ENCODE results near the gene ALS2CL.

The ALS2CL gene

DNA sequence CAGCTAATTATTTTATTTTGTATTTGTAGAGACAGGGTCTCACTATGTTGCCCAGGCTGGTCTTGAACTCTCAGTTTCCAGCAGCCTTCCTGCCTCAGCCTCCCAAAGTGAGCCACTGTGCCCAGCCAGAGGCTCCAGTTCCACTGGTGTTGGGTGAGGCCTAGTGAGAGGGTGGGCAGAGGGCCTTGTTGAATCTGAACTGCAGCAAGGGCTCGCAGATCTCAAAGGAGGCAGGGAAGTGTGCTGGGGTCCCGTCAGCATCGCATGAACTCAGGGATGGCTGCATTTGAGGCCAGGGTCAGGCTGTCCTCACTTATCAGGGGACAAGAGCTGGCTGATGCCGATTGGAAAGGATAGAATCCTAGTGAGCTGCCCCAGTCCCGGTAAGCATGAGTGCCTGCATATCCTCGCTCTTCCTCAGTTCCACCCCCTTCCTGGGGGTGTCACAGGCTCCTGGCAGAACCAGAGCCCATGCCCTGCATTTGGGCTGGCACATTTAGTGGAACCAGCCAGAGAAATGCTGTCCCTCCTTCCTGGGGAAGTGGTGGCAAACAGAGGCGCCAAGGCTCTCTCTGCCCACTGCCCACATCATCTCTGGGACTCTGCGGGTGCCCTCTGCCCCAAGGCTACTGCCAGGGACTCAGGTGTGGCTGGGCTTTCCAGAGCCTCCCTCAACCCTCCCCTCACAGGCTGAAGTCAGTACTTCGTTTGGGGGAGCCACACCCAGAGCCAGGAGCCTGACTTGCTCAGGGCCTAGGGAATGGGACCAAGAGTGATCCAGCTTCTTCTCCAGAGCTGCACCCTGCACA lies 24.1 kb downstream of the ALS2CL start:
- TF ChIP-seq, protein P1, sequence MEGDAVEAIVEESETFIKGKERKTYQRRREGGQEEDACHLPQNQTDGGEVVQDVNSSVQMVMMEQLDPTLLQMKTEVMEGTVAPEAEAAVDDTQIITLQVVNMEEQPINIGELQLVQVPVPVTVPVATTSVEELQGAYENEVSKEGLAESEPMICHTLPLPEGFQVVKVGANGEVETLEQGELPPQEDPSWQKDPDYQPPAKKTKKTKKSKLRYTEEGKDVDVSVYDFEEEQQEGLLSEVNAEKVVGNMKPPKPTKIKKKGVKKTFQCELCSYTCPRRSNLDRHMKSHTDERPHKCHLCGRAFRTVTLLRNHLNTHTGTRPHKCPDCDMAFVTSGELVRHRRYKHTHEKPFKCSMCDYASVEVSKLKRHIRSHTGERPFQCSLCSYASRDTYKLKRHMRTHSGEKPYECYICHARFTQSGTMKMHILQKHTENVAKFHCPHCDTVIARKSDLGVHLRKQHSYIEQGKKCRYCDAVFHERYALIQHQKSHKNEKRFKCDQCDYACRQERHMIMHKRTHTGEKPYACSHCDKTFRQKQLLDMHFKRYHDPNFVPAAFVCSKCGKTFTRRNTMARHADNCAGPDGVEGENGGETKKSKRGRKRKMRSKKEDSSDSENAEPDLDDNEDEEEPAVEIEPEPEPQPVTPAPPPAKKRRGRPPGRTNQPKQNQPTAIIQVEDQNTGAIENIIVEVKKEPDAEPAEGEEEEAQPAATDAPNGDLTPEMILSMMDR (IDR thresholded peaks at IDR 0.05; ENCODE audit: extremely low read depth, missing control alignments), result no peak
- no peak for DNase-seq (ENCODE audit: low spot score)

DNA sequence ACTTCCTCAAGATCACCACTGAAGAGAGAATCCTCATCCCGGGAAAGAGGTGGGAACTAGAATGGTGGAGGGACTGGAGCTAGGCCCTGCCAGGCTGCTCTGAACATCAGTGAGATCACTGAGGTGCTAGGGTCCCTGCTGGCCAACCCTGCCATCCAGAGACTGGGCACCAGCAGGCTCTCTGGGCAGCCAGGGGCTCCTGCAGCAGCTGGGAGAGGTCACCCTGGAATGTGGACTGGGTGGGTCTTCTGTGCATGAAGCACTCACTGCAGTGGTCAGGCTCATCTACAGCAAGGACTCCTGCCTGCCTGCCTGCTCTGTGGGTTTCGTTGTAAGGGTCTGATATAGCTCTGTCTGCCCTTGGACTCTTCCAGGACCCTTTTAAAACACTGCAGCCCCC lies 24.9 kb downstream of the ALS2CL start:
- TF ChIP-seq, protein P1 (IDR thresholded peaks at IDR 0.05; ENCODE audit: extremely low read depth, missing control alignments), result no peak
- DNase-seq (ENCODE audit: low spot score), result no peak

DNA sequence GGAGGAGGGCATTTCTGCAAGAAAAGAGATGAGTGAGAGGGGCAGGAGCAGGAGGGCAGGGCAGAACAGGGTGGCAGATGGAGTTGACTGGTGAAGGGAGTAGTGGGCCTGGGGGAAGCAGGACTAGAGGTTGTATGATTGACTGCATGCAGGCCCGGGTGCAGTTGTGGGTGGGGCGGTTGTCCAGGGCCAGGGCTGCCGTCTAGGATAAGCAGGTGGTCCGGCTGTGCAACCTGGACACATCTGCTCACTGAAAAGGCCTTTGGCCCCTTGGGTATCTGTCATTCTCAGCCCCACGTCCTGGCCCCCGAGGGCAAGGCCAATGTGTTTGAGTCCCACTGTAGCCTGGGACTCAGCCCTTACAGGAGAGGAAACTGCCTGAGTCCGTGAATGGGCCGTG lies 25.4 kb downstream of the ALS2CL start:
- TF ChIP-seq, protein P1 (IDR thresholded peaks at IDR 0.05; ENCODE audit: extremely low read depth, missing control alignments), result no peak
- DNase-seq (ENCODE audit: low spot score), result no peak

DNA sequence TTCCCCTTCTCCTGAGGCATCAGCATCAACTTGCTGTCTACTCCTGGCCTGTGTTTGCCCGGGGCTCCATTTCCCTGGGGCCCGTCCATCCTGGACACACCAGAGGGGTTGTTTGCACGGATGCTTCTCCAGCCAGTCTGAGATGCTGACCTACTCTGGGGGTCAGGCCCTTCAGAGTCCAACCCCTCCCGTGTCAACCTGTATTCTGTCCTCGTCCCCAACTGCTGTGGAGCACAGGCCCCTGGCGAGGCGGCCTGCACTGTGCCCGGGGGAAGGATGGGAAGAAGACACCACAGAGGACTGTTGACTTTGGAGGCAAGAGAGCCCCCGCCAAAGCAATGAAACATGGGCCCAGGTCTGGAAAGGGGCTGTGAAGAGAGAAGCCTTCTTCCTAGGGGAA lies 25.8 kb downstream of the ALS2CL start:
- TF ChIP-seq, protein P1 (IDR thresholded peaks at IDR 0.05; ENCODE audit: extremely low read depth, missing control alignments), result no peak
- no peak for DNase-seq (ENCODE audit: low spot score)

DNA sequence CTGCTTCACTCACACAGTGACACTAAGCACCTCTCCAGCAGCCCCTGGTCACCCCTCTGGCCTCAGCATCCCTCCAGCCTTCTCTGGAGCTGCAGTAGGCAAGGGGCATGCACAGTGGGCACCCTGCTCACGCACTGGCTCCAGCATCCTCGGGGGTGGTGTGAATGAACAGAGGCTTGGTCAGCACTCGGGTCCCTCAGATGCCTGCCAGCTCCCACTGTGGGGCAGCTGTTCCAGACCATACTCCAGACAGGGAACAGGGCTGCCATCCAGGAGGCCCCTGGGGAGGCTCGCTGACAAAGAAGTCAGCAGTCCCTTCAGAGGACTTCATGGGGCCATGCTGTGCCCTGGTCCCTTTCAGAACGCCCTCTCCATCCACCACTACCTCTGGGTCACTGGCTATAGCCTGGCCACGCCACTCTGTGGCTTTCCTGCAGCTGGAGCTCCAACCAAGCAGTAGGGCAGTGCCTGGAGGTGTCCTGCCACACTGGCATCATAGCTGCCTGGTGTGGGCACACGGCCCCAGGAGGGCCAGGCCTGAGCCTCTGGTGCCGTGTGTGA lies 26.3 kb downstream of the ALS2CL start:
- TF ChIP-seq, protein P1 (IDR thresholded peaks at IDR 0.05; ENCODE audit: extremely low read depth, missing control alignments), result no peak

DNA sequence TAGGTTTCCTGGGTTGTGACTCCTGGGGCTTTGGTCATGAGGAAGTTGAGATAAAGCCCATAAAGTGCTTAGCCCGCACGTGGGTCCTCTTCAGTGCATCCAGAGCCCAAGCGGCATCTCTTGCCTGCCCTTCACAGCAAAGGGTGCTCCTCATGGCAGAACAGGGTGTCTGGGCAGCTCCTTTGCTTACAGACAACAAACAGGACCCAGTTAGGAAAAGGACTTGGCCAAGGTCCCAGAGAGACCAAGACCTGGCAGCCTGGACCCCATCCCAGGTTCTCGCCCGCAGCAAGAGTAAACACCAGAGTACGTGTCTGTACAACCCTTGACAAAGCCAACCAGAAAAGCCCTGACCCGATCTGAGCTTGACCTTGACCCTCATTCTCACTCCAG lies 27.0 kb downstream of the ALS2CL start:
- DNase-seq (ENCODE audit: low spot score), result no peak
- TF ChIP-seq, protein P1 (IDR thresholded peaks at IDR 0.05; ENCODE audit: extremely low read depth, missing control alignments), result no peak

More for the DNA sequence above, 26.3 kb downstream of the ALS2CL start:
- DNase-seq (ENCODE audit: low spot score), result peak; percentile 4

DNA sequence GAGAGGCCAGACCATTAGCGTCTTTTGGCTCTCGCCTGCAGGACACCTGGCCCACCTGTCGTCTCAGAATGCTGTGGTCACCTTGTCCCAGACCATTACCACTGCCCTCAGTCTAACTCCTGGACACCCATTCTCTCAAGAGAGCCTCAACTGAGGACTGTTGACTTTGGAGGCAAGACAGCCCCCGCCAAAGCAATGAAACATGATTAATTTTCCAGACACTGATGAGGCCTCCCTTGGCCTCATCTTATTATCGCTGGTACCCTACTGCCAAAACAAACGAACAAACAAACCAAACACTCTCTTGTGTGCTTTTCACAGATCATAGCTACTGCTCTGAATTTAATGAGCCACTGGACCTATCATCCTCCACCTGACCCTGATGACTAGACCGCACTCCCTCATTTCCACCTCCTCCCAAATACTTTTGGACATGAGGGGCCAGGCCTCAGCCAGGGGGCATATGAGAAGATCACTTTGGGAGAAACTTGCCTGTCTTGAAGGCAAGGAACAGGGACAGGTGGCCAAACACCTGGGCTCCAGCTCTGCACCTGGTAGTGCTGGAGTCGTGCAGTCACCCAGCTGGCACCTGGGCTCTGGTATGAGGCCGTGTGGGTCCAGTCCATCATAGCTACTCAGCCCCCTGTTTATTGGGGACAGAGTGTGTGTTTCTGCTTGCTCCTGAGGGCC lies 27.6 kb downstream of the ALS2CL start:
- TF ChIP-seq, protein P1 (IDR thresholded peaks at IDR 0.05; ENCODE audit: extremely low read depth, missing control alignments), result no peak
- peak; percentile 2 for DNase-seq (ENCODE audit: low spot score)

Measured in GM20000 (cell line).